ENCODE results near the gene ASB9. TPM values are rescaled to one million over a fixed set of nuclear protein-coding genes. Genes with fewer than 3 reads are reported as not detected.

Gene ASB9
- polyA plus RNA-seq, 2 of the 4 experiments (the other 2 are of a cell fraction) = 24.7 to 40.8 TPM

Other genes with a start within 250 kb of the ASB9 start
- gene ASB11, start 45.6 kb upstream of the ASB9 start, polyA plus RNA-seq (2011; rRNA removed) = not detected in 2 replicates
- not detected in 3 replicates for gene ASB11, start 45.6 kb upstream of the ASB9 start, polyA plus RNA-seq (2017; fragmentation: RNase III; extraction: RNeasy Plus Mini Kit Qiagen cat#74134 plus additional on column Dnase treatment)
- gene PIGA, start 65.4 kb upstream of the ASB9 start, polyA plus RNA-seq (2011; rRNA removed) = 19.7 and 21.2 TPM in 2 replicates
- gene PIGA, start 65.4 kb upstream of the ASB9 start, polyA plus RNA-seq (2017; fragmentation: RNase III; extraction: RNeasy Plus Mini Kit Qiagen cat#74134 plus additional on column Dnase treatment) = 9.5 to 10.8 TPM (median 9.8 TPM) in 3 replicates
- gene VEGFD, start 114.3 kb upstream of the ASB9 start, polyA plus RNA-seq (2011; rRNA removed) = 1.8 and 2.0 TPM in 2 replicates
- gene VEGFD, start 114.3 kb upstream of the ASB9 start, polyA plus RNA-seq (2017; fragmentation: RNase III; extraction: RNeasy Plus Mini Kit Qiagen cat#74134 plus additional on column Dnase treatment) = 0.57 to 0.66 TPM (median 0.62 TPM) in 3 replicates
- gene PIR, start 223.2 kb upstream of the ASB9 start, polyA plus RNA-seq (2011; rRNA removed) = 99.8 and 120 TPM in 2 replicates
- 62.7 to 66.0 TPM (median 63.3 TPM) in 3 replicates for gene PIR, start 223.2 kb upstream of the ASB9 start, polyA plus RNA-seq (2017; fragmentation: RNase III; extraction: RNeasy Plus Mini Kit Qiagen cat#74134 plus additional on column Dnase treatment)
- gene BMX, start 230.7 kb upstream of the ASB9 start, polyA plus RNA-seq (2011; rRNA removed) = not detected in 2 replicates
- not detected in 3 replicates for gene BMX, start 230.7 kb upstream of the ASB9 start, polyA plus RNA-seq (2017; fragmentation: RNase III; extraction: RNeasy Plus Mini Kit Qiagen cat#74134 plus additional on column Dnase treatment)